Esophagus muscularis mucosa (tissue), 3 donors: Measurements from ENCODE around the gene KMT2A.

ENCODE experiments used
- CTCF ChIP-seq, 3 experiments: fragments of 200-600 bp in 2 of 3; fragments of 450-650 bp in 1 of 3; sonication (generic) in 2 of 3; IDR thresholded peaks; one replicate each; pipeline ENCODE4 v1.5.1; 2017 to 2019; ENCODE audit warnings: antibody characterized with exemption in 3 of 3, mild to moderate bottlenecking in 2 of 3, moderate library complexity in 1 of 3
- POLR2A ChIP-seq: fragments of 450-650 bp; IDR thresholded peaks from one replicate; pipeline ENCODE4 v1.6.1; 2017; ENCODE audit warnings: antibody characterized with exemption, moderate library complexity, mild to moderate bottlenecking, low read depth
- POLR2AphosphoS5 ChIP-seq, 2 donors: sonication (generic); formaldehyde crosslinking; IDR thresholded peaks; one replicate each; pipeline ENCODE4 v1.6.1; 2017; ENCODE audit warnings: antibody characterized with exemption in 2 of 2

- TF ChIP-seq POLR2AphosphoS5 (IDR thresholded peaks at IDR 0.05) = no peak
- TF ChIP-seq CTCF (IDR thresholded peaks at IDR 0.05) = no peak
- no peak for TF ChIP-seq POLR2A
These were observed 100.4 kb downstream of the KMT2A start for GRCh38 chr11:118536726-118537125.
